Parathyroid adenoma (tissue), 2 donors: ENCODE results near the gene B3GNT2.
"Not testable (repeated sequence)": the region's sequence is repeated elsewhere in the genome, so short reads cannot be mapped to it uniquely, and the experiment has no call there.

Source experiments
- H2AFZ ChIP-seq: fragments of 300-600 bp; sonication (generic); one replicate; pipeline ENCODE4 v1.7.0; 2017; ENCODE audit warnings: antibody characterized with exemption, mild to moderate bottlenecking
- H3K27ac ChIP-seq: fragments of 300-600 bp; sonication (generic); one replicate; pipeline ENCODE4 v1.7.0; 2017
- H3K27me3 ChIP-seq: fragments of 300-600 bp; sonication (generic); one replicate; pipeline ENCODE4 v1.7.0; 2017; ENCODE audit warnings: low read length; ENCODE audit not compliant: control insufficient read depth, insufficient read depth
- H3K36me3 ChIP-seq: fragments of 300-600 bp; sonication (generic); one replicate; pipeline ENCODE4 v1.7.0; 2017; ENCODE audit warnings: low read length; ENCODE audit not compliant: control insufficient read depth, insufficient read depth
- H3K4me1 ChIP-seq: fragments of 300-600 bp; sonication (generic); one replicate; pipeline ENCODE4 v1.7.0; 2017; ENCODE audit warnings: control low read depth
- H3K4me2 ChIP-seq: fragments of 300-600 bp; sonication (generic); one replicate; pipeline ENCODE4 v1.7.0; 2017; ENCODE audit warnings: low read length
- H3K4me3 ChIP-seq: fragments of 300-600 bp; sonication (generic); one replicate; pipeline ENCODE4 v1.7.0; 2017; ENCODE audit warnings: low read depth, low read length
- H3K79me2 ChIP-seq: fragments of 300-600 bp; sonication (generic); one replicate; pipeline ENCODE4 v1.7.0; 2017; ENCODE audit warnings: control low read depth
- H3K9ac ChIP-seq: fragments of 300-600 bp; sonication (generic); one replicate; pipeline ENCODE4 v1.7.0; 2017; ENCODE audit warnings: mild to moderate bottlenecking
- H3K9me3 ChIP-seq: fragments of 300-600 bp; sonication (generic); one replicate; pipeline ENCODE4 v1.7.0; 2017; ENCODE audit warnings: low read length; ENCODE audit not compliant: control insufficient read depth
- TF ChIP-seq, protein P1 (sequence below): fragments of 300-600 bp; sonication (generic); IDR thresholded peaks from one replicate; pipeline ENCODE4 v1.7.0; 2017; ENCODE audit warnings: antibody characterized with exemption, mild to moderate bottlenecking
- donor health status: primary hyperparathyroidism.

The B3GNT2 gene

GRCh38 chr2:62264186-62264585, 68.3 kb downstream of the B3GNT2 start:
- H3K27me3 ChIP-seq, result no peaks in the 10 kb centered on the region
- no peaks in the 10 kb centered on the region for H3K9me3 ChIP-seq
- H3K4me2 ChIP-seq, result no peak overlapping the region
- H3K79me2 ChIP-seq, result no peaks in the 10 kb centered on the region
- no peak overlapping the region for H3K9ac ChIP-seq
- H3K4me3 ChIP-seq, result no peak overlapping the region
- TF ChIP-seq, protein P1, sequence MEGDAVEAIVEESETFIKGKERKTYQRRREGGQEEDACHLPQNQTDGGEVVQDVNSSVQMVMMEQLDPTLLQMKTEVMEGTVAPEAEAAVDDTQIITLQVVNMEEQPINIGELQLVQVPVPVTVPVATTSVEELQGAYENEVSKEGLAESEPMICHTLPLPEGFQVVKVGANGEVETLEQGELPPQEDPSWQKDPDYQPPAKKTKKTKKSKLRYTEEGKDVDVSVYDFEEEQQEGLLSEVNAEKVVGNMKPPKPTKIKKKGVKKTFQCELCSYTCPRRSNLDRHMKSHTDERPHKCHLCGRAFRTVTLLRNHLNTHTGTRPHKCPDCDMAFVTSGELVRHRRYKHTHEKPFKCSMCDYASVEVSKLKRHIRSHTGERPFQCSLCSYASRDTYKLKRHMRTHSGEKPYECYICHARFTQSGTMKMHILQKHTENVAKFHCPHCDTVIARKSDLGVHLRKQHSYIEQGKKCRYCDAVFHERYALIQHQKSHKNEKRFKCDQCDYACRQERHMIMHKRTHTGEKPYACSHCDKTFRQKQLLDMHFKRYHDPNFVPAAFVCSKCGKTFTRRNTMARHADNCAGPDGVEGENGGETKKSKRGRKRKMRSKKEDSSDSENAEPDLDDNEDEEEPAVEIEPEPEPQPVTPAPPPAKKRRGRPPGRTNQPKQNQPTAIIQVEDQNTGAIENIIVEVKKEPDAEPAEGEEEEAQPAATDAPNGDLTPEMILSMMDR, result no peak
- no peak overlapping the region for H3K27ac ChIP-seq
- H3K36me3 ChIP-seq, result no peaks in the 10 kb centered on the region
- no peaks in the 10 kb centered on the region for H3K4me1 ChIP-seq
- H2AFZ ChIP-seq, result no peak overlapping the region

DNA sequence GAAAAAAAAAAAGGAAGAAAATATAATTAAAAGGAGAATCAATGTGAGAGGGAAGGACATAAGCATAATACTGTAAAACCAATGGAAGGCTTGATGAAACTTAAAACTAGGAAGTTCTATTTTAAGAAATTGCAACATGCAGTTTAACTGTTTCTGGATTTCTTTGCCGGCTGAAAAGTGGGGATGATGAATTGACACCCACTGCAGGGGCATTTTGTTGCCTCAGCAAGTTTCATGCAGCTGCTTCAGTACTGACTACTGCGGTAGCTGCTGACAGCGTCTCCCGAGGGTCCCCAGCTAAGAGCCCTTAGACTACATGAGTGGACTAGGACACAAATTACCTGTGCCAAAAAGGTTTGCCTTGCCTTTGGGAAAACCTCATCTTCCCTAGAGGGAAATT, 69.2 kb downstream of the B3GNT2 start:
- H3K9ac ChIP-seq, result no peak overlapping the region
- TF ChIP-seq, protein P1, result no peak
- H2AFZ ChIP-seq, result no peak overlapping the region
- H3K9me3 ChIP-seq, result no peaks in the 10 kb centered on the region
- no peaks in the 10 kb centered on the region for H3K4me1 ChIP-seq
- H3K27ac ChIP-seq, result no peak overlapping the region
- no peak overlapping the region for H3K4me3 ChIP-seq
- H3K27me3 ChIP-seq, result no peaks in the 10 kb centered on the region
- H3K79me2 ChIP-seq, result no peaks in the 10 kb centered on the region
- no peak overlapping the region for H3K4me2 ChIP-seq
- no peaks in the 10 kb centered on the region for H3K36me3 ChIP-seq

GRCh38 chr2:62266433-62267038, 70.6 kb downstream of the B3GNT2 start:
- Histone ChIP-seq H2AFZ (no peak overlapping the region), H3K36me3 (no peaks in the 10 kb centered on the region), H3K4me1 (no peaks in the 10 kb centered on the region), H3K9me3 (no peaks in the 10 kb centered on the region), H3K79me2 (no peaks in the 10 kb centered on the region), H3K27me3 (no peaks in the 10 kb centered on the region), H3K4me3 (no peak overlapping the region), H3K27ac (no peak overlapping the region), H3K9ac (no peak overlapping the region), H3K4me2 (no peak overlapping the region)
- TF ChIP-seq, protein P1, result no peak

GRCh38 chr2:62267696-62268095, 71.8 kb downstream of the B3GNT2 start:
- Histone ChIP-seq H3K79me2 (no peaks in the 10 kb centered on the region), H3K4me2 (no peak overlapping the region), H2AFZ (no peak overlapping the region), H3K27ac (no peak overlapping the region), H3K4me1 (no peaks in the 10 kb centered on the region), H3K27me3 (no peaks in the 10 kb centered on the region), H3K9ac (no peak overlapping the region), H3K4me3 (no peak overlapping the region), H3K36me3 (no peaks in the 10 kb centered on the region), H3K9me3 (no peaks in the 10 kb centered on the region)
- TF ChIP-seq, protein P1, result no peak

GRCh38 chr2:62268681-62269188, 72.8 kb downstream of the B3GNT2 start:
- H3K9ac ChIP-seq, H3K27ac ChIP-seq, H2AFZ ChIP-seq, H3K36me3 ChIP-seq, H3K79me2 ChIP-seq, H3K4me3 ChIP-seq, H3K4me2 ChIP-seq, H3K9me3 ChIP-seq, H3K27me3 ChIP-seq, H3K4me1 ChIP-seq: not testable (repeated sequence)
